Central memory CD8-positive, alpha-beta T cell (primary cell): ENCODE data around the gene ARFRP1.

ENCODE experiments used
- ATAC-seq: fragments of 150-1000 bp; cut with Tn5 transposase; replicated peaks from 2 replicates; pipeline ENCODE4 v1.10.0; 2022; ENCODE audit warnings: mild to moderate bottlenecking, moderate FRiP score, moderate number of reproducible peaks; ENCODE audit not compliant: poor library complexity, severe bottlenecking; ENCODE audit errors: extremely low read depth
- DNase-seq, 2 donors: peaks; one replicate each; pipeline ENCODE4 v3.0.0; 2021; ENCODE audit warnings: low spot score in 2 of 2
- H3K27ac Mint-ChIP-seq: one replicate; pipeline ENCODE4 v1.8.0; 2022; ENCODE audit warnings: low read depth, mild to moderate bottlenecking, moderate library complexity, mixed read lengths
- H3K27me3 Mint-ChIP-seq: one replicate; pipeline ENCODE4 v1.8.0; 2022; ENCODE audit warnings: mixed read lengths
- H3K36me3 Mint-ChIP-seq: one replicate; pipeline ENCODE4 v1.8.0; 2022; ENCODE audit warnings: mild to moderate bottlenecking, moderate library complexity, mixed read lengths; ENCODE audit not compliant: insufficient read depth
- H3K4me1 Mint-ChIP-seq: one replicate; pipeline ENCODE4 v1.8.0; 2022; ENCODE audit warnings: mixed read lengths
- H3K4me3 Mint-ChIP-seq: one replicate; pipeline ENCODE4 v1.8.0; 2022; ENCODE audit warnings: mild to moderate bottlenecking, moderate library complexity, mixed read lengths
- H3K9me3 Mint-ChIP-seq: one replicate; pipeline ENCODE4 v1.8.0; 2022; ENCODE audit warnings: mixed read lengths

The ARFRP1 gene

GRCh38 chr20:63748070-63748933, 40.5 kb upstream of the ARFRP1 start:
- peak overlapping the region; percentile 25 for H3K27ac Mint-ChIP-seq
- no peaks in the 10 kb centered on the region for H3K27me3 Mint-ChIP-seq
- peaks cover 9% of the 10 kb centered on the region for H3K36me3 Mint-ChIP-seq
- no peaks in the 10 kb centered on the region for H3K9me3 Mint-ChIP-seq
- H3K4me1 Mint-ChIP-seq, result peaks cover 14% of the 10 kb centered on the region
- no peak for ATAC-seq
- H3K4me3 Mint-ChIP-seq, result no peak overlapping the region
- no peak for DNase-seq

GRCh38 chr20:63747622-63748069, 39.9 kb upstream of the ARFRP1 start:
- peaks cover 11% of the 10 kb centered on the region for H3K36me3 Mint-ChIP-seq
- DNase-seq, result no peak
- ATAC-seq, result no peak
- no peak overlapping the region for H3K4me3 Mint-ChIP-seq
- peaks cover 14% of the 10 kb centered on the region for H3K4me1 Mint-ChIP-seq
- no peaks in the 10 kb centered on the region for H3K9me3 Mint-ChIP-seq
- H3K27me3 Mint-ChIP-seq, result no peaks in the 10 kb centered on the region
- no peak overlapping the region for H3K27ac Mint-ChIP-seq

GRCh38 chr20:63746751-63747315, 39.1 kb upstream of the ARFRP1 start:
- peaks cover 13% of the 10 kb centered on the region for H3K36me3 Mint-ChIP-seq
- H3K27me3 Mint-ChIP-seq, result no peaks in the 10 kb centered on the region
- no peaks in the 10 kb centered on the region for H3K9me3 Mint-ChIP-seq
- no peak overlapping the region for H3K4me3 Mint-ChIP-seq
- no peak for ATAC-seq
- no peak overlapping the region for H3K27ac Mint-ChIP-seq
- peaks cover 14% of the 10 kb centered on the region for H3K4me1 Mint-ChIP-seq
- no peak for DNase-seq

GRCh38 chr20:63745961-63746731, 38.4 kb upstream of the ARFRP1 start:
- Mint-ChIP-seq H3K27me3 (no peaks in the 10 kb centered on the region), H3K36me3 (peaks cover 18% of the 10 kb centered on the region), H3K4me1 (peaks cover 12% of the 10 kb centered on the region), H3K4me3 (no peak overlapping the region), H3K27ac (peak overlapping the region; percentile 75), H3K9me3 (no peaks in the 10 kb centered on the region)
- DNase-seq, result no peak
- no peak for ATAC-seq

- no peak for DNase-seq
- H3K36me3 Mint-ChIP-seq, result peaks cover 21% of the 10 kb centered on the region
- H3K27ac Mint-ChIP-seq, result peak overlapping the region; percentile 75
- H3K27me3 Mint-ChIP-seq, result no peaks in the 10 kb centered on the region
- no peaks in the 10 kb centered on the region for H3K9me3 Mint-ChIP-seq
- no peak for ATAC-seq
- no peak overlapping the region for H3K4me3 Mint-ChIP-seq
- H3K4me1 Mint-ChIP-seq, result peaks cover 5% of the 10 kb centered on the region
Observed at GRCh38 chr20:63745424-63745805, 37.6 kb upstream of the ARFRP1 start.

- Mint-ChIP-seq H3K27me3 (no peaks in the 10 kb centered on the region), H3K4me3 (no peak overlapping the region), H3K4me1 (peaks cover 5% of the 10 kb centered on the region), H3K36me3 (peaks cover 21% of the 10 kb centered on the region), H3K27ac (no peak overlapping the region), H3K9me3 (no peaks in the 10 kb centered on the region)
- DNase-seq (no peak), ATAC-seq (no peak)
Observed at GRCh38 chr20:63744574-63745423, 37.0 kb upstream of the ARFRP1 start.

GRCh38 chr20:63744158-63744557, 36.4 kb upstream of the ARFRP1 start:
- no peak for DNase-seq
- H3K9me3 Mint-ChIP-seq, result no peaks in the 10 kb centered on the region
- H3K4me3 Mint-ChIP-seq, result no peak overlapping the region
- H3K36me3 Mint-ChIP-seq, result peaks cover 22% of the 10 kb centered on the region
- no peak overlapping the region for H3K27ac Mint-ChIP-seq
- peaks cover 5% of the 10 kb centered on the region for H3K4me1 Mint-ChIP-seq
- no peaks in the 10 kb centered on the region for H3K27me3 Mint-ChIP-seq
- no peak for ATAC-seq

GRCh38 chr20:63743210-63743970, 35.6 kb upstream of the ARFRP1 start:
- no peak overlapping the region for H3K4me3 Mint-ChIP-seq
- H3K36me3 Mint-ChIP-seq, result peaks cover 26% of the 10 kb centered on the region
- H3K4me1 Mint-ChIP-seq, result no peaks in the 10 kb centered on the region
- no peaks in the 10 kb centered on the region for H3K9me3 Mint-ChIP-seq
- no peak overlapping the region for H3K27ac Mint-ChIP-seq
- ATAC-seq, result no peak
- no peaks in the 10 kb centered on the region for H3K27me3 Mint-ChIP-seq
- DNase-seq, result no peak

GRCh38 chr20:63742381-63743024, 34.7 kb upstream of the ARFRP1 start:
- H3K27me3 Mint-ChIP-seq, result no peaks in the 10 kb centered on the region
- ATAC-seq (no peak), DNase-seq (no peak)
- H3K27ac Mint-ChIP-seq, result no peak overlapping the region
- no peak overlapping the region for H3K4me3 Mint-ChIP-seq
- H3K4me1 Mint-ChIP-seq, result no peaks in the 10 kb centered on the region
- no peaks in the 10 kb centered on the region for H3K9me3 Mint-ChIP-seq
- H3K36me3 Mint-ChIP-seq, result peaks cover 27% of the 10 kb centered on the region

- H3K27ac Mint-ChIP-seq, result no peak overlapping the region
Observed at GRCh38 chr20:63741676-63742380, 34.1 kb upstream of the ARFRP1 start.

GRCh38 chr20:63741354-63741675, 33.5 kb upstream of the ARFRP1 start:
- Mint-ChIP-seq H3K36me3 (peaks cover 37% of the 10 kb centered on the region), H3K4me3 (peak overlapping the region; percentile 69), H3K9me3 (no peaks in the 10 kb centered on the region), H3K4me1 (peaks cover 2% of the 10 kb centered on the region), H3K27me3 (no peaks in the 10 kb centered on the region), H3K27ac (no peak overlapping the region)
- no peak for DNase-seq
- ATAC-seq, result no peak

More at GRCh38 chr20:63741676-63742380, 34.1 kb upstream of the ARFRP1 start:
- no peaks in the 10 kb centered on the region for H3K4me1 Mint-ChIP-seq
- ATAC-seq (no peak), DNase-seq (no peak)
- no peaks in the 10 kb centered on the region for H3K27me3 Mint-ChIP-seq
- peak overlapping the region; percentile 69 for H3K4me3 Mint-ChIP-seq
- no peaks in the 10 kb centered on the region for H3K9me3 Mint-ChIP-seq
- peaks cover 32% of the 10 kb centered on the region for H3K36me3 Mint-ChIP-seq
